PFSK-1 (cell line): ENCODE measurements around the gene GALNT10.
A peak's percentile ranks its signal among the peaks of the same experiment; 100 is the strongest.

Experiments used
- FOXP2 ChIP-seq: optimal IDR thresholded peaks from 2 replicates; pipeline ENCODE3; 2011; ENCODE audit warnings: borderline replicate concordance, control low read depth, inconsistent platforms; ENCODE audit not compliant: insufficient read depth; ENCODE audit errors: extremely low read length, extremely low read depth
- POLR2AphosphoS5 ChIP-seq: IDR thresholded peaks from 2 replicates; pipeline ENCODE4 v1.6.1; 2012; ENCODE audit warnings: low read depth, mild to moderate bottlenecking, control low read depth, low read length, moderate library complexity
- REST ChIP-seq, 2 experiments: IDR thresholded peaks; 2 replicates each; pipeline versions ENCODE4 v1.6.1 to v1.8.0; 2011 to 2012; ENCODE audit warnings: low read depth in 2 of 2, low read length in 2 of 2, control low read depth in 1 of 2, inconsistent platforms in 1 of 2, mild to moderate bottlenecking in 1 of 2, moderate library complexity in 1 of 2; ENCODE audit not compliant: insufficient read depth in 1 of 2
- SIN3A ChIP-seq: IDR thresholded peaks from 2 replicates; pipeline ENCODE4 v1.6.1; 2012; ENCODE audit warnings: mild to moderate bottlenecking, low read length, moderate library complexity, borderline replicate concordance; ENCODE audit not compliant: insufficient read depth
- TAF1 ChIP-seq: IDR thresholded peaks from 2 replicates; pipeline ENCODE4 v1.6.1; 2012; ENCODE audit warnings: low read length, control low read depth, borderline replicate concordance; ENCODE audit not compliant: insufficient read depth

Gene GALNT10

DNA sequence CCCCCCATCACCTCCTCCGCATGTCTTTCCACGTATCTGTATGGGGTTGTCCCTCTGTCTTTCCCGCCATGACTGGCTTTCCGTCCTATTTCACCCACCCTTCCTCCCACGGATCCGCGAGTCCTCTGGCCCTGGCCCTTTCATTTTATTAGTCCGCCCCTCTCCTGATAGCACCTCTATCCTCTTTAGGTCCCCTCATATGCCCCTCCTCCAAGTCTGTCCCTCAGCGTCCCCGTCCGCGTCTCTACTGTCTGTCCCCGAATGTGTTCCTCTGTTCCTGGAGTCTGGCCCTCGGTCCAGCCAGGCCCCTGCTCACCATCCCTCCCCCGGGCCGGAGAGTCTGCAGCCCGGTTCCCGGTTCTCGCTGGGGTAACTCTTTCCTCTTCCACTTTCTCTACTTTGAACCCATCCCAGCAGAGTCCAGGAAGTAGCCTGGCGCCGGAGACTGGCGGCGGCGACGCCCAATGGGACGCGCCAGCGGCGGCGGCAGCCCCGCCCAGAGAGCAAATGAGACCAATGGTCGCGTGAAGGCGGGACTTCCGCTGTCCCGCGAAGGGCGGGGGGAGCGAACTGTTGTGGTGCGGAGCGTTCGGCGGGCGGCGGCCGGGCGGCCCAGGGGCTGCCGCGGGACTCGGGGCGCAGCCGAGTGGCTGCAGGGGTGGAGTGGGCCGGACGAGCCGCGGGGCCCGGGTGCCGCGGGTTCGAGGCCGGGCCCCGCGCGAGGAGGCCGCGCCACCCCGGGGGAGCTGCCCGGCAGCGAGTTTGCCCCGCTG is 255.1 kb downstream of the GALNT10 start, which contains the start of gene SAP30L:
Gene SAP30L, plus strand, starts transcription at position 576 of the 773 bp plus-strand sequence. CDS start 608 bp downstream, outside the sequence.
- peak; percentile 81 for TF ChIP-seq POLR2AphosphoS5
- TF ChIP-seq TAF1: peak; percentile 80; the same call in 1 of the 2 replicates
- TF ChIP-seq FOXP2: no peak
- no peak for TF ChIP-seq REST (IDR thresholded peaks at IDR 0.05; ENCODE audit: insufficient read depth in 1 of 2, low read depth in 2 of 2, low read length in 2 of 2)
- 0 out of 2 replicates have a peak, but pooled peaks have one; percentile 65 for TF ChIP-seq SIN3A

DNA sequence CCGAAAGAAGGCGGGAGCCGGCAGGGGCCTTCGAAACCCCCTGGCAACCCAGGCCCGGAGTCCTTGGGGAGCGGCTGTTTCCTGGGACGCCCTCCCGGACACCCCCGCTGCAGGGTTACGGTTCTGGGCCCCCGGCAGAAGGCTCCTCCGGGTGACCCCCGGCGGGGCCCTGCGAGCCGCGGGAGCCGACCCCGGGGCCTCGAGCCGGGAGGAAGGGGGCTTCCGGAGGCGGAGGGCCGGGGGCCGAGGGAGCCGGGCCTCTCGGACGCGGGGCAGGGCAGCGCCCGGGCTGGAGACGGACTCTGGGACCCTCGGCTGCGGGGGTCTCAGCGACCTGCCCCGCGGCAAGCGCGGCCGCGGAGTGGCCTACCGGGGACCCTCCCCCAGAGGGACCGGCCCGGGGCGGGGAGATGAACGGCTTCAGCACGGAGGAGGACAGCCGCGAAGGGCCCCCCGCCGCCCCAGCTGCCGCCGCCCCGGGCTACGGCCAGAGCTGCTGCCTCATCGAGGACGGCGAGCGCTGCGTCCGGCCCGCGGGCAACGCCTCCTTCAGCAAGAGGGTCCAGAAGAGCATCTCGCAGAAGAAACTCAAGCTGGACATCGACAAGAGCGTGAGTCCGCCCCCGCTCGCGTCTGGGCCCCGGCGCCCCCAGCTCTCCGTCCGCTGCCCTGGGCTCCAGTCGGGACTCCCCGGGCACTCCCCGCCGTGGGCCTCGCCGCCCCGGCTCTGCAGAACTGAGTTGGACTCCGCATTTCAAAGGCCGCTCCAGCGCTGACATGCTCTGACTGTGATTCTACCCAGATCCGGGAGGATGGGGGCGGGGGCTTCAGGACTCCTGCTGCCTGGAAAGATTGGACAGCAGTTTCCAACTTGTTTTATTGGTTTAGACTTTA is 255.9 kb downstream of the GALNT10 start:
- TF ChIP-seq REST (IDR thresholded peaks at IDR 0.05; ENCODE audit: insufficient read depth in 1 of 2, low read depth in 2 of 2, low read length in 2 of 2) (no peak), TAF1 (no peak), POLR2AphosphoS5 (no peak), FOXP2 (no peak), SIN3A (no peak)

- TF ChIP-seq TAF1: no peak
- no peak for TF ChIP-seq FOXP2
- TF ChIP-seq POLR2AphosphoS5: no peak
- no peak for TF ChIP-seq SIN3A
- TF ChIP-seq REST (IDR thresholded peaks at IDR 0.05; ENCODE audit: insufficient read depth in 1 of 2, low read depth in 2 of 2, low read length in 2 of 2): no peak
These were observed 256.7 kb downstream of the GALNT10 start for GRCh38 chr5:154447089-154447725.

DNA sequence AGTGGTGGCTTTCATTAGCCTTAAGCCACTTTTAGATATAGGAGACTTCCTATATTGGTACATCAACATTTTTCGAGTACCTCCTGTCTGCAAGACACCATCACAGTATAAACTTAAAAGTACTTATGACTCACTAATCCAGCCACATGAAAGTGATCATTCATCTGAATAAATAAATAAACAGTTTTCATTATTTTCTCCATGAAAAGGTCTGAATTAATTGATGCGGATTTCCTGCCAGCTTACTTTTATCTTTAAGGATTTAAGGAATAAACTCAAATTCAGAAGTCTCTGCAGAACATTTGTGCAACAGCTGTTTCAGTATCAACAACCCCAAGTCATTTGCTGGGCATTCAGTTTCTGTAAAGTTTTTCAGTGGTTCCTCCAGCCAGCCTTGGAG is 259.3 kb downstream of the GALNT10 start:
- no peak for TF ChIP-seq REST (IDR thresholded peaks at IDR 0.05; ENCODE audit: insufficient read depth in 1 of 2, low read depth in 2 of 2, low read length in 2 of 2)
- no peak for TF ChIP-seq TAF1
- no peak for TF ChIP-seq SIN3A
- TF ChIP-seq POLR2AphosphoS5: no peak
- TF ChIP-seq FOXP2: no peak
